Subcutaneous abdominal adipose tissue (tissue), 5 donors: ENCODE results near the gene IRAK2.

Source experiments
- H3K27ac ChIP-seq: one replicate; pipeline ENCODE4 v1.7.0; 2013; ENCODE audit warnings: low read depth, mild to moderate bottlenecking, inconsistent platforms, low read length, moderate library complexity
- H3K27me3 ChIP-seq, 5 donors: one replicate each; pipeline ENCODE4 v1.7.0; 2013; ENCODE audit warnings: low read length in 5 of 5, inconsistent platforms in 1 of 5; ENCODE audit not compliant: control insufficient read depth in 5 of 5, insufficient read depth in 4 of 5
- H3K36me3 ChIP-seq, 5 donors: one replicate each; pipeline ENCODE4 v1.7.0; 2013; ENCODE audit warnings: low read length in 5 of 5; ENCODE audit not compliant: control insufficient read depth in 5 of 5, insufficient read depth in 5 of 5
- H3K4me1 ChIP-seq, 5 donors: one replicate each; pipeline ENCODE4 v1.7.0; 2013; ENCODE audit warnings: low read length in 5 of 5, mild to moderate bottlenecking in 3 of 5, moderate library complexity in 1 of 5; ENCODE audit not compliant: control insufficient read depth in 5 of 5, insufficient read depth in 5 of 5
- H3K4me3 ChIP-seq, 5 donors: one replicate each; pipeline ENCODE4 v1.7.0; 2013; ENCODE audit warnings: low read length in 5 of 5, low read depth in 1 of 5
- H3K9ac ChIP-seq, 5 donors: one replicate each; pipeline ENCODE4 v1.7.0; 2013; ENCODE audit warnings: low read length in 5 of 5, mild to moderate bottlenecking in 4 of 5, moderate library complexity in 3 of 5
- H3K9me3 ChIP-seq, 5 donors: one replicate each; pipeline ENCODE4 v1.7.0; 2013; ENCODE audit warnings: low read length in 5 of 5; ENCODE audit not compliant: control insufficient read depth in 5 of 5
- donor health status: healthy.
- donor health status: healthy.
- donor health status: healthy.
- donor health status: healthy.
- donor health status: healthy.

IRAK2 gene

DNA sequence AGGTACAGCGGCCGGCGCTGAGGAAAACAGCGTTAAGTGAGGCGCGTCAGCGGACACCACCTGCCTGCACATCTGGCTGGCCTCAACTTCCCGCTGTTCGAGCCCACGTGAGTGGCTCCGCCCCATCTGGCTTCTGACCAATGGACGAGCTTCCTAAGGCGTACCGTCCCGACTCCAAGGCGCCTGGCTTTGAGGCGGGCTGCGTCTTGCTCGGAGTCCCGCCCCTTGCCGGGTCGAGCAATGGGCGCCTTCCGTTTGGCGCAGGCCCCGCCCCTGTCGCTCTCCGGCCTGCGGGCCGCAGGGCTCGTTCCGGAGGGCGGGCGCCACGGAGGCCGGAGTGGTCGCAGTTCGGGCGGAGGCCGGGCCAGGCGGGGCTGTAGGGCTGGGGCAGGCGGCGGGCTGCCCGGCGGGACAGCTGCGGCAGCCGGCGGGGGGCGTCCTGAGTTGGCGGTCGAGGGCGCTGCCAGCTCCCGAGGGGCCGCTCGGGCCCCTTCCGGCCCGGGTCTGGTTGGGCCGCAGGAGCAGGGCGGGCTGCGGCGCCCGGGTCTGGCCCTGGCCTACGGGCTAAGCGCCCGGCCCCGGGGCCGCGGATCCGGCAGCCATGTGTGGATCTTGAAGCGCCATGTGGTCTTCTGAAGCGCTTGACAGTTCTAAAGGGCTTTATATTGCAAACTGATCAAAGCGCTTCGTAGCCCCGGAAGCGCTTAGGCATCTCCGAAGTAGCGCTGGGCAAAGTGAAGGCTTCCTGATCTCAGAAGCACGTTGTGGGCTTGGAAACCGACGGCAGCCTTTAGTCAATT, 83.7 kb downstream of the IRAK2 start, which contains the start of gene TATDN2:
TATDN2 (plus strand) TSS at position 276 of the 800 bp plus-strand sequence. CDS start 742 bp downstream, outside the sequence.
- H3K4me3 ChIP-seq, result peak within 1 kb of the TSS; percentile 80 to 94 (median 88)
- H3K4me1 ChIP-seq, result peaks cover 10 to 35% (median 34%) of the 10 kb centered on the region in 5 donors
- peaks cover 0 to 12% (median 10%) of the 10 kb centered on the region in 5 donors for H3K9me3 ChIP-seq

GRCh38 chr3:10248984-10249748, 84.4 kb downstream of the IRAK2 start:
- Histone ChIP-seq H3K27ac (peak overlapping the region; percentile 72), H3K9me3 (peaks cover 0 to 12% (median 10%) of the 10 kb centered on the region in 5 donors), H3K4me1 (peaks cover 10 to 35% (median 34%) of the 10 kb centered on the region in 5 donors), H3K27me3 (no peaks in the 10 kb centered on the region), H3K4me3 (peak overlapping the region; percentile 80 to 94 (median 88)), H3K9ac (peak overlapping the region; percentile 74 to 96 (median 93)), H3K36me3 (peaks cover 8 to 21% (median 10%) of the 10 kb centered on the region in 5 donors)

More for the DNA sequence above, 83.7 kb downstream of the IRAK2 start, which contains the start of gene TATDN2:
- H3K27me3 ChIP-seq, result no peaks in the 10 kb centered on the region
- H3K36me3 ChIP-seq, result peaks cover 4 to 15% (median 7%) of the 10 kb centered on the region in 5 donors
- peak within 1 kb of the TSS; percentile 72 for H3K27ac ChIP-seq
- peak within 1 kb of the TSS; percentile 74 to 96 (median 93) for H3K9ac ChIP-seq

- Histone ChIP-seq H3K36me3 (peaks cover 8 to 26% (median 16%) of the 10 kb centered on the region in 5 donors), H3K9ac (peak overlapping the region; percentile 73 to 96 (median 89)), H3K27ac (peak overlapping the region; percentile 41), H3K27me3 (no peaks in the 10 kb centered on the region), H3K9me3 (peaks cover 0 to 12% (median 8%) of the 10 kb centered on the region in 5 donors), H3K4me3 (peak overlapping the region; percentile 75 to 94 (median 88)), H3K4me1 (peaks cover 10 to 38% (median 35%) of the 10 kb centered on the region in 5 donors)
Observed at GRCh38 chr3:10249833-10250232, 85.1 kb downstream of the IRAK2 start.

DNA sequence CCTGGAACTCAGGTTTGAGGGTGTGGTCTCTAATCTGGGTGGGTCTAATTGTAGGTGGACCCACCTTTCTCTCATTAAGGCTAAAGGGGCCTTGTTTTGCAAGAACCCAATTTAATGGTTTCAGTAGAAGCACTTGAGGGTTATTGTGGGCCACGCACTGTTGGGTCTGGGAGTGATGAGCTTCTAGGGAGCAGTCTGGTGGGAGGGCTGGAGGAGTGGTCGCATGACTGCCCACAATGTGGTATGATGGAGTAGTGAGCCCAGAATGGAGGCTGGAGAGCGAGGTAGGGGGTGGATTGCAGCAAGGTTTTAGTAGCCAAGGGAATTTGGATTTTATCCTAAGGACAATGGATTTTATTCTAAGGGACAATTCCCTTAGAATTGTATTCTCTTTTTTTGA, 86.3 kb downstream of the IRAK2 start:
- Histone ChIP-seq H3K4me3 (no peak overlapping the region), H3K9ac (no peak overlapping the region), H3K27ac (no peak overlapping the region), H3K4me1 (peaks cover 10 to 38% (median 35%) of the 10 kb centered on the region in 5 donors), H3K9me3 (peaks cover 0 to 3% (median 0%) of the 10 kb centered on the region in 5 donors), H3K36me3 (peaks cover 8 to 30% (median 24%) of the 10 kb centered on the region in 5 donors), H3K27me3 (no peaks in the 10 kb centered on the region)

GRCh38 chr3:10253731-10254130, 89.0 kb downstream of the IRAK2 start:
- Histone ChIP-seq H3K27me3 (no peaks in the 10 kb centered on the region), H3K27ac (no peak overlapping the region), H3K36me3 (peaks cover 8 to 42% (median 31%) of the 10 kb centered on the region in 5 donors), H3K9me3 (no peaks in the 10 kb centered on the region), H3K4me3 (no peak overlapping the region), H3K9ac (no peak overlapping the region), H3K4me1 (peaks cover 10 to 30% (median 26%) of the 10 kb centered on the region in 5 donors)

DNA sequence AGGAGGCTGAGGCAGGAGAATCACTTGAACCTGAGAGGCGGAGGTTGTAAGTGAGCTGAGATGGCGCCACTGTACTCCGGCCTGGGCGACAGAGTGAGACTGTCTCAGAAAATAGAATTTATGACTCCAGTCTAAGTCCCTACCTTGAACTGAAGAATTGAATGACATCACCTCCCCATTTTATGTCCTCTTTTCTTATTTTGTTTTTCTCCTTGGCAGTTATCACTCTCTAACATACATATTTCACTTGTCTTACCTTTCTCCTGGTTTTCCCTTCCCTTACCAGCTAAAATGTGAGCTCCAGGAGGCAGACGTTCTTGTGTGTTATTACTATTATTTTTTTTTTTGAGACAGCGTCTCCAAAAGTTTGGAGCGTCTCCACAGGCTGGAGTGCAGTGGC, 91.1 kb downstream of the IRAK2 start:
- no peaks in the 10 kb centered on the region for H3K9me3 ChIP-seq
- peaks cover 0 to 9% (median 5%) of the 10 kb centered on the region in 5 donors for H3K4me1 ChIP-seq
- no peak overlapping the region for H3K27ac ChIP-seq
- peaks cover 12 to 59% (median 44%) of the 10 kb centered on the region in 5 donors for H3K36me3 ChIP-seq
- H3K4me3 ChIP-seq, result no peak overlapping the region
- H3K27me3 ChIP-seq, result no peaks in the 10 kb centered on the region
- H3K9ac ChIP-seq, result peak overlapping the region in 1 of 5 donors; percentile 35

GRCh38 chr3:10259036-10259435, 94.3 kb downstream of the IRAK2 start:
- no peak overlapping the region for H3K27ac ChIP-seq
- H3K4me1 ChIP-seq, result peaks cover 0 to 12% (median 7%) of the 10 kb centered on the region in 5 donors
- H3K4me3 ChIP-seq, result no peak overlapping the region
- no peak overlapping the region for H3K9ac ChIP-seq
- H3K9me3 ChIP-seq, result no peaks in the 10 kb centered on the region
- H3K27me3 ChIP-seq, result no peaks in the 10 kb centered on the region
- peaks cover 5 to 60% (median 37%) of the 10 kb centered on the region in 5 donors for H3K36me3 ChIP-seq

GRCh38 chr3:10259798-10260197, 95.1 kb downstream of the IRAK2 start:
- Histone ChIP-seq H3K27ac (no peak overlapping the region), H3K36me3 (peaks cover 5 to 54% (median 32%) of the 10 kb centered on the region in 5 donors)

GRCh38 chr3:10260211-10260701, 95.5 kb downstream of the IRAK2 start:
- Histone ChIP-seq H3K9me3 (no peaks in the 10 kb centered on the region), H3K27ac (no peak overlapping the region), H3K4me3 (no peak overlapping the region), H3K4me1 (peaks cover 0 to 14% (median 7%) of the 10 kb centered on the region in 5 donors), H3K27me3 (no peaks in the 10 kb centered on the region), H3K9ac (no peak overlapping the region), H3K36me3 (peaks cover 5 to 54% (median 32%) of the 10 kb centered on the region in 5 donors)

More at GRCh38 chr3:10259798-10260197, 95.1 kb downstream of the IRAK2 start:
- Histone ChIP-seq H3K27me3 (no peaks in the 10 kb centered on the region), H3K4me3 (no peak overlapping the region), H3K4me1 (peaks cover 0 to 14% (median 7%) of the 10 kb centered on the region in 5 donors), H3K9ac (no peak overlapping the region), H3K9me3 (no peaks in the 10 kb centered on the region)
